GM11168 (cell line): Measurements from ENCODE around the gene TOR4A.

Experiments
- in situ Hi-C: fragments of 300-500 bp; cut with MboI; formaldehyde crosslinking; loops from one replicate; pipeline ENCODE4 v1.12.0; 2022; ENCODE audit warnings: low sequenced_read_pairs; ENCODE audit not compliant: unreplicated experiment

The TOR4A gene

GRCh38 chr9:137293094-137293481, 15.6 kb downstream of the TOR4A start:
- in situ Hi-C loops: loop anchor here (10.0 kb wide), 1 partner anchor 112 kb away; no protein-coding TSS in a partner anchor

- in situ Hi-C loops: loop anchor here (10.0 kb wide), 1 partner anchor 111 kb away; no protein-coding TSS in a partner anchor
These were observed 16.1 kb downstream of the TOR4A start for GRCh38 chr9:137293482-137294090.

- in situ Hi-C loops: loop anchor here (10.0 kb wide), 1 partner anchor 111 kb away; no protein-coding TSS in a partner anchor
These were observed 16.7 kb downstream of the TOR4A start for GRCh38 chr9:137294091-137294680.

- in situ Hi-C loops: loop anchor here (10.0 kb wide), 1 partner anchor 110 kb away; no protein-coding TSS in a partner anchor
These were observed 17.2 kb downstream of the TOR4A start for GRCh38 chr9:137294681-137295237.

- in situ Hi-C loops: loop anchor here (10.0 kb wide), 1 partner anchor 109 kb away; no protein-coding TSS in a partner anchor
These were observed 17.8 kb downstream of the TOR4A start for GRCh38 chr9:137295238-137295811.

GRCh38 chr9:137295849-137296669, 18.5 kb downstream of the TOR4A start:
- in situ Hi-C loops: loop anchor here (10.0 kb wide), 1 partner anchor 109 kb away; no protein-coding TSS in a partner anchor

- in situ Hi-C loops: loop anchor here (10.0 kb wide), 1 partner anchor 108 kb away; no protein-coding TSS in a partner anchor
These were observed 19.4 kb downstream of the TOR4A start for GRCh38 chr9:137296670-137297664.

GRCh38 chr9:137297966-137298365, 20.4 kb downstream of the TOR4A start:
- in situ Hi-C loops: loop anchor here (10.0 kb wide), 1 partner anchor 107 kb away; no protein-coding TSS in a partner anchor

- in situ Hi-C loops: loop anchor here (10.0 kb wide), 1 partner anchor 106 kb away; no protein-coding TSS in a partner anchor
These were observed 21.1 kb downstream of the TOR4A start for GRCh38 chr9:137298401-137299202.

GRCh38 chr9:137299203-137299565, 21.7 kb downstream of the TOR4A start:
- in situ Hi-C loops: loop anchor here (10.0 kb wide), 1 partner anchor 106 kb away; no protein-coding TSS in a partner anchor

- in situ Hi-C loops: loop anchor here (10.0 kb wide), 1 partner anchor 105 kb away; no protein-coding TSS in a partner anchor
These were observed 22.4 kb downstream of the TOR4A start for GRCh38 chr9:137299938-137300337.

GRCh38 chr9:137300567-137301080, 23.1 kb downstream of the TOR4A start:
- in situ Hi-C loops: no loop called here

- in situ Hi-C loops: no loop called here
These were observed 23.8 kb downstream of the TOR4A start for GRCh38 chr9:137301081-137301947.

- in situ Hi-C loops: no loop called here
These were observed 24.6 kb downstream of the TOR4A start, which contains the start of gene NRARP for GRCh38 chr9:137302118-137302448. NRARP (minus strand) TSS chr9:137302271; CDS start chr9:137301928, 343 bp downstream.

GRCh38 chr9:137302449-137303150, 25.1 kb downstream of the TOR4A start:
- in situ Hi-C loops: no loop called here
